Measurements from ENCODE around the gene EME2.

DNA sequence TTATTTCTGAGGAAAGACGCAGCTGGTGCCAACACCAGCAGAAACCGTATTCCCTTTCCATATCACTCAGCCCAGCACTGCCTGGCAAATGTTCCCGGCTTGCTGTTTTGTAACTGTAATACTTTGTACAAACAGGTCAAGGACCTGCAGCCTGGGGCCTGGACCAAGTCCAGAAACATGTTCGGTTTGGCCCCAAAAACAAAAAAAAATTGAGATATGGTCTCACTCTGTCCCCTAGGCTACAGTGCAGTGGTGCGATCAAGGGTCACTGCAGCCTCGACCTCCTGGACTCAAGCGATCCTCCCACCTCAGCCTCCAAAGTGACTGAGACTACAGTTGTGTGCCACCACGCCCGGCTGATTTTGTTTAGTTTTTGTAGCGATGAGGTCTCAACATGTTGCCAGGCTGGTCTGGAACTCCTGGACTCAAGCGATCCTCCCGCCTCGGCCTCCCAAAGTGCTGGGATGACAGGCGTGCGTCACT lies 52.8 kb downstream of the EME2 start:
- no peak for TF ChIP-seq YY1 (IDR thresholded peaks at IDR 0.05; ENCODE audit: insufficient read depth, insufficient read length)
- TF ChIP-seq ZNF274 (IDR thresholded peaks at IDR 0.05; ENCODE audit: low read depth, low read length) = no peak
- no peak for TF ChIP-seq SUZ12 (IDR thresholded peaks at IDR 0.05; ENCODE audit: extremely low read depth, insufficient read depth, insufficient read length)
